ENCODE data around the gene CXCL14.

CXCL14 gene

GRCh38 chr5:135566422-135567400 is 12.1 kb downstream of the CXCL14 start:
- DNase-seq = no peak

DNA sequence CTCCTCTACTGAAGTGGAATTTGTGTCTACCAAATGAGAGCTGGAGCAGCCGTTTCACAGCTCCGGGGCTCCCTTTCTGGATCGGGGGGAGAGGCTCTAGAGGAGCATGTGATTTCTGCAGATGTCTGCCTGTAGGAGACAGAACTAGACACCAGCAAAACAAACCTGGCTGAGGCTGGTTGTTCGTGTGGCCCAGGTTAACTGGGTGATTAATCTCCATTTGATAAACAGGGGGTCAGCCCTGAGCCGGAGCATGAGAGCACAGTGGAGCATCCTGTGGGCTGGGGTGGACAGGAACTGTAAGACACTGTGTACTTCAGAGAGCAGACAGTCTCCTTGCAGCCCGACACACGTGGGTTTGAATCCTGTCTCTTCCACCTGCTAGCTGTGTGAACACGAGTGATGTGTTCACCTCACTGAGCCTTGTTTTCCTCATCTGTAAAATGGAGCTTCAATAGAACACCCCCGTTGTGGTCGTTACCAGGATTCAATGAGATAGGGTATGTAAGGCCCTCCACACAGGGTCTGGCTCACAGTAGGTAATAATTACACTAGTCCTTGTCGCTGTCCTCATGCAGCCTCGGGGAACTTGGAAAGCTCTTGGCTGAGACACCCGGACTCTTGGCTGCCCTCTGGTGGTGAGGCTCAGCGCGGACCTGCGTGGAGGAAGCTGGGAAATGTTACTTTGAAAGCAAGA is 12.9 kb downstream of the CXCL14 start:
- DNase-seq = no peak

GRCh38 chr5:135565266-135565665 is 13.5 kb downstream of the CXCL14 start:
- DNase-seq = no peak

- DNase-seq = no peak
Measured at GRCh38 chr5:135564331-135564730, 14.5 kb downstream of the CXCL14 start.

GRCh38 chr5:135561266-135561665 is 17.5 kb downstream of the CXCL14 start:
- DNase-seq = no peak

DNA sequence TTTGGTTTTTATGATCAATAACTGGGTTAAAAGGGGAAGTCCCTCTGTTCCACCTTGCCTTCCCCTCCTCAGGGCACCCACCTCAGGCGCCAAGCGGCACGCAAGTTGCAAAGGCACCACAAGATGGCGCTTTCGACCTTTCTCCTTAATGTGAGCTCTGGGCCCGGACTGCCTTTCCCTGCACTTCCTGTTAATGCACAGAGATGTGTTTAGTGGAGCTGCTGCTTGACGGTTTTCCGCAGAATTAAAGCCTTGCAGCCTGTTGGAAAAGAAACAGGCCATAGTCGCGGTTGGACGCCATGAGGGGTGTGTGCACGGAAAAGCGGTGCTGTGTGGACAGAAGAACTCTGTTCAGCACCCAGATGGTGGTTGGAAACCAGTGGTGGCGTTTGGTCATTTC is 17.9 kb downstream of the CXCL14 start:
- DNase-seq = no peak

- DNase-seq = no peak
Measured at GRCh38 chr5:135559354-135559753, 19.4 kb downstream of the CXCL14 start.

- DNase-seq = no peak
Measured at GRCh38 chr5:135557076-135557838, 21.5 kb downstream of the CXCL14 start.

- DNase-seq = no peak
Measured at GRCh38 chr5:135556620-135557019, 22.2 kb downstream of the CXCL14 start.

GRCh38 chr5:135555530-135555929 is 23.3 kb downstream of the CXCL14 start:
- no peak for DNase-seq

DNA sequence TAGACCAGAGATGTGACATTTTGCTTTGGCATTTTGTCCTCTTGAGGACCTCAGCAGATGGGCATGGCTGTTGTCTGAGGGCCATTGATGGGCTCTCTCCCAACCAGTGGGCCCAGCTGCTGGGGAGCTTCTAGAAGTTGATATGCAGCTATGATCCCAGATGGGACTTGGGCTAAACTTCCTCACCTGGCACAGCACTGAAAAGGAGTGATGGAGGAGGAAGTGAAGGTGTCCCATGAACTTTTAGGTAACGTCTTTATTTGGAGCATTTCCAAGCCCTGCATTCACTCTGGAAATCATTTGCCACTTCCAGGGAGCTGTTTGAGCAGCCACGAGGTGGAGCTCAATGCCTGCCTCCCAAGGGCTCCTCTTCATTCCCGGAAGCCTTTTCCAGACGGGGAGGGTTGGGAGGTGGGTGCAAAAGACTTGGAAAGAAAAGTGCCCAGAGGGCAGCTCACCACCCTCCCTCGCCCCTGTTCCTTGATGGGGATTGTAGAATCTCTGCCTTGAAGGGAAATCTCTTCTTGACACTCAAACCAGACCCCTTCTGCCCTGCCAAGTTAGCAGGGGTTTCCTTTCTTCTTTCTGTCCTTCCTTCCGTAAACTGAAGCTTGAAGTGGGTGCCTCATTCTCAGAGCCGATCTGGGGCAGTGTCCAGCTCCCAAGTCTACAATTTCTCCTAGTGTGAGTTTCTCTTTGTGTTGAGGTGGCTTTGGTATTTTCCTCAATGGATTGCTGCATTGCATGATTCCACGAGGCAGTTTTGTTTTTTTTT is 24.9 kb downstream of the CXCL14 start:
- DNase-seq = no peak

DNA sequence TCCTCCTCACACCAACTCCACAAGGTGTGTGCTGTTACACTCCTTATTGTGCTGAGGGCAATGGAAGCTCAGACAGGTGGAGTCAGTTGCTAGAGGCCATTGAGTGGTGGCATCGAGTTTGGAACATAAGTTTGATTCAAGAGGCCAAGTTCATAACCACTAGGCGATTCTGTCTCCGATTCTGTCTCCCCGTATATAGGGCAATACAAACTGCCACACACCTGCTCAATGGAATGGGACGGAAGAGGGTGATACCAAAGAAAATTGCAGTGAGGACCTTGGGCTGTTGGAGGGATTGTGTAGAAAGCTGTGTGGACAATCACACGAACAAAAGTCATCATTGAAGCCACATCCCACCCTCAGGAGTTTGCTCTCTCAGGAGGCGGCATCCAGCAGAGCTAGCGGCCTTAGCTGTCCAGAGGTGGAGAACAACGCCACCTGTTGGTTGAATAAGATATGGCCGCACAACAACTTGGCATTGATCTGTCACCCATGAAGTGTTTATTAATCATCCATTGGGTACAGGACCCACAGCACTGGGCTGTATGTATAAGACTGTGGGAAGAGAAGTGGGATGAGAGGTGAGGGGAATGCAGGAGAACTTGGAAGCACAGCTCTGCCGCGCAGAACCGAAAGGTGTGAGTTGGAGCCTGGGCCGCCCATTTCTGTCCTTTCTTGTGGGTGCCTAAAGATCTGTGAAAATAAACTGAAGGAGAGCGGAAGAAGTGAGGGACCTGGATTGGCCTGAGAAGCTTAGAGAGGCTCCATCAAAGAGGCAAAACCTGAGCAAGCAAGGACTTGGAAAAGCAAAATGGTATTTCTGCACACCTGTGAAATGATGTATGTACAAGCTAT is 27.0 kb downstream of the CXCL14 start:
- DNase-seq = no peak

DNA sequence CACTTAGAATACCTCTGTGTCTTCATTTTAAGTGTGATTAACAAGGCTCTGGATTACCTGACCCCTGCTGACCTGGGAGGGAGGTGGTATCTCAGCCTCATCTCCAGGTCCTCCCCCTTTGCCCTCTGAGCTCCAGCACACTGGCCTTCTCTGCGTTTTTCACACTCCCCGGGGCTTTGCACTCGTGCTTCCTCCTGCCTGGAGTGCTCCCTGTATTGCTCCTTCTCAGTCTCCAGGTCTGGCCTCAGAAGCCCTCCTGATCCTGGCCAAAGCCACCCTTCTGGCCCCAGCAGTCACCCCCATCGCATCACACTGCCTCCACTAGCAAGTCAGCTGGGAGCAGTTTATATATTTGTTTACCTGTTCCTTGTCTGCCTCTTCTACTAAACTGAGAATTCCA is 29.4 kb downstream of the CXCL14 start:
- DNase-seq = no peak

GRCh38 chr5:135547590-135548254 is 31.1 kb downstream of the CXCL14 start:
- no peak for DNase-seq

- no peak for DNase-seq
Measured at GRCh38 chr5:135546912-135547311, 31.9 kb downstream of the CXCL14 start.

DNA sequence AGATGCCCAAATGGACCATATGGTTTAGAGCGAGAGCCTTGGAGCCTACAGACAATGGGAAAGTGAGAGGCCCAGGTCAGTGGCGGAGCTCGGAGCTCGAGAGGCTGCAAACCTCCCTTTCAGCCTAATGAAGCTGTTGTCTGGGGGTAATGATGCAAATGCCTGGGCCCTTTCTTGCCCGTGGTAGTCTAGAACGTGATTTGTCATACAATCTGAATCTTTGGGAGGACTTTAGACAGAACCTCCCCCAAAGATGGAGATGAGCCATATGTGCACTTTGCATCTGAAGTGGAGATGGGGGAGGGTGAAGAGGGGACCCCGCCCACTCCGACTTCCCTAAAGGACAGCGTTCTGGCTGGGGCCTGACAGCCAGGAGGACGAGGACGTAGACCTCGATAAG is 32.7 kb downstream of the CXCL14 start:
- DNase-seq = no peak

GRCh38 chr5:135545099-135545498 is 33.7 kb downstream of the CXCL14 start:
- no peak for DNase-seq

DNA sequence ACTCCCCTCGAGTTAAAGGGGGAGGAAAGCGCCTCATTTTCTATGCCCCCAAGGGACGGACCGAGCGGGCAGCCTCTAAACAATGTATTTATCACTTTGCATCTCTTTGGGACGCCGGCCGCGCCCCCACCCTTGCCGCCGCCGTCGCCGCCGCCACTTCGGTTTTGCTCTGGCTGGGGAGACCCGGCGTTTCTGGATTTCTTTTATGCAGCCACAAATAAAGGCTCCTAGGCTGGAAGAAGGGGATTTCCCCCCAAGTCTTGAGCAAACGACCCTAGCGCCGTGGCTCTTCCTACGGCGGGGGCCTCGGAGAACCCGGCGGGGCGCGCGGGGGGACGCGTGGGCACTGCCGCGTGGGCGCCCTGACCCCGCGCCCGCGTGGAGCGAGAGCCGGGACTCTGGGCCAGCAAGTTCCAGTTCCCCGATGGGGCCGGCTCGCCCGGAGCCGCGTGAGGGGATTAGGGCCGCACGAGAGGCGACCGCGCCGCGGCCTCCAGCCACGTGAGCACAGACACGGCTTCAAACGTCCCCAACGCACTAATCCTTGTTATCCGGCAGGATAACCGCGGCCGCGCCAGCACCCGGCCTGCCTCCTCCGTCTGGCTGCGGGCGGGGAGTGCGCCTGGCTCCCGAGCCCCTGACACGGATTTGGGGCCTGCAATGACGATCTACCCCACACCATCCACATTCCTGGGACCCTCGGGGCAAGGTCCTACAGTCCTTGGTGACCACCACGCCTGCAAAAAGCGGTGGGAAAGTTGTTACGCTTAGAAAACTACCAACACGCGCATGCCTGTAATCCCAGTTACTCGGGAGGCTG is 35.1 kb downstream of the CXCL14 start:
- DNase-seq = no peak

DNA sequence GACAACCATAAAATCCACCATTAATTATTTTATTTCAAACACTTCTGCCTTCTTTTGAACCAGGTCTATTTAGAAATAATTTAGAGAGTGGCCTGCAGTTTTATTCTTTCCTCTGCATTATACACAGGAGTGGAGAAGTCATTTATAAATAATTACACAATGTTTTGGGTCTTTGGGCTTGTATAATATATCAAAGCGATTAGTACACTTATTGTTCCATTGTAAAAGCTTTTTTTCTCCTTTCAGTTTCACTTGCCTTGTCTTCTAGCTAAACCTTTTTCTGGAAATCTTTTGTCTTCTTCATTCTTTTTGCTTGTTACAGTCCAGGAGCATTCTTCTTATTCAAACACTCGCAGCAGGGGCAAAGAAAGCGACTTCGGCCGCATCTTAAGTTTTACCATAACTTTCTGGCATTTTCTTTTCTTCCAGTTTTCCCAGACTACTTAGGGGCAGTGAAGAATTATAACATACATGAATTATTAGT is 35.7 kb downstream of the CXCL14 start:
- DNase-seq = no peak
